Panc1 (cell line): ENCODE data around the gene SEPTIN2. TPM values are rescaled to one million over a fixed set of nuclear protein-coding genes. Genes with fewer than 3 reads are reported as not detected.

Source experiments
- ATAC-seq: fragments of 200-7000 bp; cut with Tn5 transposase; 2 replicates; pipeline ENCODE4 v1.9.1; 2020; ENCODE audit warnings: mild to moderate bottlenecking, moderate library complexity
- BruUV-seq: library from RNA; stranded (reverse); fragments of 400-500 nt; replicated peaks from 2 replicates; lab custom pipeline; 2021; lab: Mats Ljungman, UMichigan
- CTCF ChIA-PET: fragments of 300-600 bp; sonication (Branson Sonifier 250); formaldehyde crosslinking; loops from one replicate; lab custom pipeline; 2022; ENCODE audit warnings: antibody characterized with exemption; lab: Charles Lee
- POLR2A ChIA-PET: fragments of 300-600 bp; sonication (Branson Sonifier 250); formaldehyde crosslinking; loops from one replicate; lab custom pipeline; 2022; ENCODE audit warnings: antibody characterized with exemption; lab: Charles Lee
- DNase-seq: peaks from one replicate; pipeline ENCODE4 v3.0.0-alpha.2; 2010; ENCODE audit warnings: low read depth, low spot score
- H3K27ac ChIP-seq: 2 replicates; pipeline ENCODE4 v1.5.1; 2011; ENCODE audit warnings: mild to moderate bottlenecking, low read length, inconsistent platforms
- H3K27me3 ChIP-seq: fragments of 200-500 bp; sonication (Bioruptor generic); 2 replicates; pipeline ENCODE4 v1.6.0; 2014; ENCODE audit warnings: low read length, inconsistent platforms; ENCODE audit not compliant: control insufficient read depth, insufficient read depth
- H3K36me3 ChIP-seq: fragments of 200-500 bp; sonication (Bioruptor generic); 2 replicates; pipeline ENCODE4 v1.5.1; 2014; ENCODE audit warnings: inconsistent platforms, mild to moderate bottlenecking, low read length, moderate library complexity; ENCODE audit not compliant: control insufficient read depth, insufficient read depth
- H3K4me1 ChIP-seq: 2 replicates; pipeline ENCODE4 v1.5.1; 2011; ENCODE audit warnings: inconsistent platforms, mild to moderate bottlenecking, low read length, moderate library complexity; ENCODE audit not compliant: control insufficient read depth, insufficient read depth
- H3K4me3 ChIP-seq, 2 experiments: 2 replicates each; pipeline ENCODE4 v1.5.1; 2011 to 2012; ENCODE audit warnings: low read depth in 2 of 2, low read length in 2 of 2, mild to moderate bottlenecking in 2 of 2, inconsistent platforms in 1 of 2, moderate library complexity in 1 of 2
- H3K9me3 ChIP-seq: fragments of 200-500 bp; sonication (Bioruptor generic); 2 replicates; pipeline ENCODE4 v1.5.1; 2014; ENCODE audit warnings: low read depth, mild to moderate bottlenecking, inconsistent platforms, low read length, moderate library complexity; ENCODE audit not compliant: control insufficient read depth, insufficient read depth
- POLR2AphosphoS5 ChIP-seq: IDR thresholded peaks from 2 replicates; pipeline ENCODE4 v1.6.1; 2012; ENCODE audit warnings: mild to moderate bottlenecking, low read depth, low read length, moderate library complexity
- SIN3A ChIP-seq: IDR thresholded peaks from 2 replicates; pipeline ENCODE4 v1.6.1; 2012; ENCODE audit warnings: low read depth, mild to moderate bottlenecking, low read length, moderate library complexity, borderline replicate concordance; ENCODE audit not compliant: insufficient read depth
- TCF7L2 ChIP-seq: IDR thresholded peaks from 2 replicates; pipeline ENCODE4 v1.6.1; 2011; ENCODE audit warnings: mild to moderate bottlenecking, low read depth, low read length, inconsistent platforms
- in situ Hi-C: cut with HindIII; loops from 2 replicates; pipeline ENCODE4 v1.10.0; 2016; ENCODE audit warnings: low sequenced_read_pairs, low pct_unique_long_range_greater_than_20kb
- intact Hi-C: fragments of 100-400 bp; cut with micrococcal nuclease; formaldehyde crosslinking; loops from one replicate; pipeline ENCODE4 v1.10.0; 2022; ENCODE audit not compliant: unreplicated experiment
- total RNA-seq: library from RNA; stranded (reverse); gene quantifications from one replicate; pipeline ENCODE4 v1.2.1, GENCODE V29; 2021; ENCODE audit not compliant: unreplicated experiment
- TF ChIP-seq, protein P1 (sequence below): fragments of 450-650 bp; IDR thresholded peaks from 2 replicates; pipeline ENCODE4 v1.5.1; 2017; ENCODE audit warnings: mild to moderate bottlenecking
- TF ChIP-seq, protein P2 (sequence below), 2 experiments: IDR thresholded peaks; 2 replicates each; pipeline ENCODE4 v1.6.1; 2011 to 2012; ENCODE audit warnings: low read depth in 2 of 2, control low read depth in 1 of 2, low read length in 1 of 2, mild to moderate bottlenecking in 1 of 2, moderate library complexity in 1 of 2; ENCODE audit not compliant: insufficient read depth in 1 of 2

The SEPTIN2 gene
- total RNA-seq, 1 experiment from 2014 or later, result 303 TPM

DNA sequence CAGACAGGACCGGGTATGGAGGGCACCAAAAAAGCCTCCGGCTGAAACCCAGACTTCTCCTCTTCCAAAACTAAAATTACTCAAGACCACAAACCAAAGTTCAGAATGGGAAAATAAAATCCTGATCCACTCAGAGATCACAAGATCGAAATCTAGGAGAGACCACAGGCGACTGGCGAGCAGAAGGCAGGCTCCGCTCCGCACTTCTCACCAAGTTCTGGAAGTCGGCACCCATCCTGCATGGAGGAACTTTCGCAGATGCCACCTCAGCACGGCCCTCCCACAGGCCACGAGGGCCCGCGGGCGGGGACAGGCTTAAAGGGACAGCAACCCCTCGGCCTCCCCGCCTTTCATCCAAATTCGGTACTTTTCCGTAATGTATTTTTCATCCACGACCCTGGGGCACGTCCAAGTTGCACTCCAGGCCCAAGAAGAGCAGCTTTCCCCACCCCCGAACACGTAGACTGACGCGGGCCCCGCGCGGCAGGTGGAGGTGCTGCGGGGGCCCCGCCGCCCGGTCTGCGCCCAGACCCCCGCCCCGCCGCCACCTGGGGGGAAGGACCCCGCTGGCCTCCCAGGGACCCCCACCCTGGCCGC, 43.9 kb upstream of the SEPTIN2 start:
- H3K27ac ChIP-seq, result peak overlapping the region; percentile 77
- TF ChIP-seq TCF7L2, result peak; percentile 63
- TF ChIP-seq SIN3A, result no peak
- no peaks in the 10 kb centered on the region for H3K27me3 ChIP-seq
- peaks cover 49% of the 10 kb centered on the region for H3K4me1 ChIP-seq
- peak overlapping the region; percentile 67 to 82 for H3K4me3 ChIP-seq
- ChIA-PET CTCF (no interaction called here), POLR2A (no interaction called here)
- DNase-seq (no peak), ATAC-seq (peak; percentile 82)
- intact Hi-C loops, result no loop called here
- no TSS peak for BruUV-seq
- 0 out of 2 replicates have a peak, but pooled peaks cover 3% of the 10 kb centered on the region for H3K9me3 ChIP-seq
- in situ Hi-C loops, result no loop called here
- H3K36me3 ChIP-seq, result peaks cover 10% of the 10 kb centered on the region

DNA sequence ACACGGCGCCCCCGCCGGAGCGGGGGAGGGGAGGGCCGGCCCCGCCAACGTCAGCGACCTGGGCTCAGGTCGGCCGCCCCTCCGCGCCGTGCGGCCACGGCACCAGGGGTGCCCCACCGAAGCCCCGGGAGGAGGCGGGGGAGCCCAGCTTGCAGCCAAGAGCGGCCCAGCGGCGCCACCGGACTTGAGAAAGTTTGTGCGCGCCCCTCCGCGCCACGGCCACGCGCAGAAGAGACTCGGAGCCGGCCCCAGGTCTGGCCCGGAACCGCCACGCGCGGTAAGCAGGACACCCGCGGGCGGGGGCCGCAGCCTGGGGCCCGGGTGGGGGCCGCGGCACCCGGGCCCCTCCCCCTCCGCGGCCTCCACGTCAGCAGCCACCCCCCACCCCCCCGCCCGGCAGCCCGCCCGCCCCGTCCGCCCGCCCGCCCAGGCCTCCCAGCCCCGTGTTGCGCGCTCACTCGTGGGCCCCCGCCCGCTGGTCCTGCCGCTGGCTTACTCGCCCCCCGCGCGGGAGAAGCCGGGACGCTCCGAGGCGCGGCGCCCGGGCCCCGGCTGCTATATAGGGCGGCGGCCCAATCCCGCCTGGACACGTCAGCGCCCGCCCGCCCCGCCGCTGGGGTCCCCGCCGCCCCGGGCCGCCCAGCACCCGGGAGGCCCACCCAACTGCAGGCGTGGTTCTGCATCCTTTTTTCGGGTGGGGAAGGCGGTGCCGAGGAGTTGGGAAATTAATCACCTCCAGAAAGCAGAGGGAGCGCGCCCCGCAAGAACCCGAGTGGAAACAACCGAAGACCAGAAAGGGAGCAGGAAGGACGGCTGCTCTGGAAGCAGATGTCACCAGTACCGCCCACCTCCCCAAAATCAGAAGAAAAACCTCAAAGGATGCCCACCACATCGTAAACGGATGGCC, 43.2 kb upstream of the SEPTIN2 start:
- intact Hi-C loops (no loop called here), in situ Hi-C loops (no loop called here)
- no peaks in the 10 kb centered on the region for H3K27me3 ChIP-seq
- ATAC-seq, result peak; percentile 87
- no peak for DNase-seq
- TF ChIP-seq TCF7L2, result no peak
- 0 out of 2 replicates have a peak, but pooled peaks have one; percentile 21 for TF ChIP-seq SIN3A
- TF ChIP-seq POLR2AphosphoS5, result no peak
- peaks cover 49% of the 10 kb centered on the region for H3K4me1 ChIP-seq
- POLR2A ChIA-PET, result no interaction called here
- H3K27ac ChIP-seq, result peak overlapping the region; percentile 62
- H3K9me3 ChIP-seq, result 0 out of 2 replicates have a peak, but pooled peaks cover 3% of the 10 kb centered on the region
- CTCF ChIA-PET, result no interaction called here
- BruUV-seq, result no TSS peak
- H3K36me3 ChIP-seq, result 0 out of 2 replicates have a peak, but pooled peaks cover 5% of the 10 kb centered on the region
- peak overlapping the region; percentile 67 to 82 for H3K4me3 ChIP-seq

DNA sequence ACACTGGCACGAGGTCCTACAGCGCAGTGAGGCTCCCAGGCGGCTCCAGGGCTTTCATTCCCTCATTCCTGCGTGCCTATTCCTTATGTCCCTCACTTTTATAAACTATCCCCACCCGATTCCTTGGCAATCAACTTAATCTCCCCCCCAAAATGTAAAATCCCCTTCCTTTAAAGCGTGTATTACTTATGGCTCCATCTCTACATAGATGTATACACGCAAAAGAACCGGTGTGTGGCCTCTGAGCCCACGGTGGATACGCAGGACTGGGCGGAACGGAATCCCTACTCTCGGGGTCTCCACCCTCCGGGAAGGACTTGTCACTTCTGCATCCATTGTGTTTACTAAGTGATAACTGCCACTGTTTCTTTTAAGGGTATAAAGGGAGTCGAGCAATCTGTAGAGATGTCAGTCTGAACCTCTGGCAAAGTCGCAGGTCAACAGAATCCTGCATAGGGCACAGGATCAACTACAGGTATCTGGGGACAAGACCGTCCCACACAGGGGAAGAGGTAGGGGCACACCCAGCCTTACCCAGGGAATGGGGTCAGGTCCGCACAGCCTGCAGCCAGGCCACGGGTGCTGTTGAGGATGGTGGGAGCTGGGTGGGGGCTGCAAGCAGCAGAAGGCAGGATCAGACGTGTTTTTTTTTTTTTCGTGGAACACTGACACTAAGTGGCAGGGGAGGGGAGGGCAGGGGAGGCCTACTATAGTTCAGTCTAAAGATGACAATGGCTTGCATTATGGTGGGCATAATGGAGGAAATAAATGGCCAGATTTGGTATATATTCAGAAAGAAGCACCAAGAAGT, 42.3 kb upstream of the SEPTIN2 start:
- Histone ChIP-seq H3K4me1 (peaks cover 49% of the 10 kb centered on the region), H3K4me3 (peak overlapping the region; percentile 66 to 67), H3K27me3 (no peaks in the 10 kb centered on the region), H3K36me3 (no peaks in the 10 kb centered on the region), H3K9me3 (0 out of 2 replicates have a peak, but pooled peaks cover 3% of the 10 kb centered on the region), H3K27ac (peak overlapping the region; percentile 62)
- TF ChIP-seq, protein P1, sequence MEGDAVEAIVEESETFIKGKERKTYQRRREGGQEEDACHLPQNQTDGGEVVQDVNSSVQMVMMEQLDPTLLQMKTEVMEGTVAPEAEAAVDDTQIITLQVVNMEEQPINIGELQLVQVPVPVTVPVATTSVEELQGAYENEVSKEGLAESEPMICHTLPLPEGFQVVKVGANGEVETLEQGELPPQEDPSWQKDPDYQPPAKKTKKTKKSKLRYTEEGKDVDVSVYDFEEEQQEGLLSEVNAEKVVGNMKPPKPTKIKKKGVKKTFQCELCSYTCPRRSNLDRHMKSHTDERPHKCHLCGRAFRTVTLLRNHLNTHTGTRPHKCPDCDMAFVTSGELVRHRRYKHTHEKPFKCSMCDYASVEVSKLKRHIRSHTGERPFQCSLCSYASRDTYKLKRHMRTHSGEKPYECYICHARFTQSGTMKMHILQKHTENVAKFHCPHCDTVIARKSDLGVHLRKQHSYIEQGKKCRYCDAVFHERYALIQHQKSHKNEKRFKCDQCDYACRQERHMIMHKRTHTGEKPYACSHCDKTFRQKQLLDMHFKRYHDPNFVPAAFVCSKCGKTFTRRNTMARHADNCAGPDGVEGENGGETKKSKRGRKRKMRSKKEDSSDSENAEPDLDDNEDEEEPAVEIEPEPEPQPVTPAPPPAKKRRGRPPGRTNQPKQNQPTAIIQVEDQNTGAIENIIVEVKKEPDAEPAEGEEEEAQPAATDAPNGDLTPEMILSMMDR, result no peak
- no peak for TF ChIP-seq SIN3A
- TF ChIP-seq POLR2AphosphoS5, result no peak
- no peak for TF ChIP-seq TCF7L2
- TF ChIP-seq, protein P2, sequence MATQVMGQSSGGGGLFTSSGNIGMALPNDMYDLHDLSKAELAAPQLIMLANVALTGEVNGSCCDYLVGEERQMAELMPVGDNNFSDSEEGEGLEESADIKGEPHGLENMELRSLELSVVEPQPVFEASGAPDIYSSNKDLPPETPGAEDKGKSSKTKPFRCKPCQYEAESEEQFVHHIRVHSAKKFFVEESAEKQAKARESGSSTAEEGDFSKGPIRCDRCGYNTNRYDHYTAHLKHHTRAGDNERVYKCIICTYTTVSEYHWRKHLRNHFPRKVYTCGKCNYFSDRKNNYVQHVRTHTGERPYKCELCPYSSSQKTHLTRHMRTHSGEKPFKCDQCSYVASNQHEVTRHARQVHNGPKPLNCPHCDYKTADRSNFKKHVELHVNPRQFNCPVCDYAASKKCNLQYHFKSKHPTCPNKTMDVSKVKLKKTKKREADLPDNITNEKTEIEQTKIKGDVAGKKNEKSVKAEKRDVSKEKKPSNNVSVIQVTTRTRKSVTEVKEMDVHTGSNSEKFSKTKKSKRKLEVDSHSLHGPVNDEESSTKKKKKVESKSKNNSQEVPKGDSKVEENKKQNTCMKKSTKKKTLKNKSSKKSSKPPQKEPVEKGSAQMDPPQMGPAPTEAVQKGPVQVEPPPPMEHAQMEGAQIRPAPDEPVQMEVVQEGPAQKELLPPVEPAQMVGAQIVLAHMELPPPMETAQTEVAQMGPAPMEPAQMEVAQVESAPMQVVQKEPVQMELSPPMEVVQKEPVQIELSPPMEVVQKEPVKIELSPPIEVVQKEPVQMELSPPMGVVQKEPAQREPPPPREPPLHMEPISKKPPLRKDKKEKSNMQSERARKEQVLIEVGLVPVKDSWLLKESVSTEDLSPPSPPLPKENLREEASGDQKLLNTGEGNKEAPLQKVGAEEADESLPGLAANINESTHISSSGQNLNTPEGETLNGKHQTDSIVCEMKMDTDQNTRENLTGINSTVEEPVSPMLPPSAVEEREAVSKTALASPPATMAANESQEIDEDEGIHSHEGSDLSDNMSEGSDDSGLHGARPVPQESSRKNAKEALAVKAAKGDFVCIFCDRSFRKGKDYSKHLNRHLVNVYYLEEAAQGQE (IDR thresholded peaks at IDR 0.05; ENCODE audit: insufficient read depth in 1 of 2, low read depth in 2 of 2, low read length in 1 of 2), result no peak
- ChIA-PET POLR2A (no interaction called here), CTCF (no interaction called here)
- intact Hi-C loops (no loop called here), in situ Hi-C loops (no loop called here)
- TSS peak; percentile 81 for BruUV-seq
- ATAC-seq (peak; percentile 27), DNase-seq (no peak)
